Measurements from ENCODE around the gene KRTAP12-2.

GRCh38 chr21:44650265-44650972 lies 16.3 kb downstream of the KRTAP12-2 start:
- TF ChIP-seq POLR2A (IDR thresholded peaks at IDR 0.05): no peak
- TF ChIP-seq CTCF (IDR thresholded peaks at IDR 0.05): no peak

All from esophagus squamous epithelium (tissue), 4 donors.